GM18520 (cell line): ENCODE data around the gene VASH2.
A peak's percentile ranks its signal among the peaks of the same experiment; 100 is the strongest.
"Not testable (repeated sequence)": the region's sequence is repeated elsewhere in the genome, so short reads cannot be mapped to it uniquely, and the experiment has no call there.

Experiments
- ATAC-seq: cut with Tn5 transposase; IDR thresholded peaks from one replicate; pipeline ENCODE4 v1.9.1; 2021; ENCODE audit not compliant: unreplicated experiment

VASH2 gene

DNA sequence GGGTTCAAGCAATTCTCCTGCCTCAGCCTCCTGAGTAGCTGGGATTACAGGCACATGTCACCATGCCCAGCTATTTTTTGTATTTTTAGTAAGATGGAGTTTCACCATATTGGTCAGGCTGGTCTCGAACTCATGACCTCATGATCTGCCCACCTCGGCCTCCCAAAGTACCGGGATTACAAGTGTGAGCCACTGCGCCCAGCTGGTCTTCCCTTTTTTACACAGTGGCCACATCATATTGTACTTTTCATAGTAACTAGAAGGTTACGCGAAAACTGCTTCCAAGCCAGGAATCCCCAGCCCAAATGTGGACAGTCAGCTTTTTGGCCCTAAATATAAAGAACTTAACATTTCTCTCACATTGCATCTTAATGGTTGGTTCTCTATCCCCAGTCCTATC, 4.2 kb downstream of the VASH2 start:
- no peak for ATAC-seq

- ATAC-seq: no peak
These were observed 4.8 kb downstream of the VASH2 start for GRCh38 chr1:212955098-212955497.

DNA sequence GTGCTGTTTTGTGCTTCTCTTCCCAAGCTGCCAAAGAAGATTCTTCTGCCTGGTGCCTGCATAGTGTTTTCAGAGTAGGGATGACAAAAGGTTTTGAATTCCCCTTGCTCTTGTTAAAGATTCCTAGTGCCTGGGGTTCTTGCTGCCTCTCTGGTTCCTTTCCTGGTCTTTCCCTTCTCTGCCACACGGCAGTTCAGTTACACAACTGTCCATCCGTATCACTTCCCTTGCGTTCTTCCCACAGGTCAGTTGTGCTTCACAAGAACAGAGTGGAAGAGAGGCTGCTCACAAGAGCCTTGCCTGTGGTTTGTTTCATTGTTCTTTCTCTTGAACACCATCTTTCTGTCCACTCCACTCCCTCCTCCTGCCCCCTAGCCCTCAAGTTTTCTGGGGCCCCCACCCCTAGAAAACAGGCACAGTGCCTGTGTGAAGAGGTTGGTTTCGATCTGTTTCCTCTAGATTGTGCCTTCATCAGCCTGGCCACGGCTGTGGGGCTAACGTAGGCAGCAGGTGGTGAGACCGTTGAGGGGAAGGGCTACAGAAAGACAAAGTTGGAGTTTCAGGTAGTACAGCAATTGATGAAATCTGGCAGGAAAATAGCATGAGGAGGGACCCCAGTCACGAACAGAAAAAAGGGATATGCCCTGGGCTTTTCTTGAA, 5.8 kb downstream of the VASH2 start:
- no peak for ATAC-seq

GRCh38 chr1:212957546-212957945, 7.2 kb downstream of the VASH2 start:
- ATAC-seq: no peak

GRCh38 chr1:212958175-212958574, 7.8 kb downstream of the VASH2 start:
- no peak for ATAC-seq

DNA sequence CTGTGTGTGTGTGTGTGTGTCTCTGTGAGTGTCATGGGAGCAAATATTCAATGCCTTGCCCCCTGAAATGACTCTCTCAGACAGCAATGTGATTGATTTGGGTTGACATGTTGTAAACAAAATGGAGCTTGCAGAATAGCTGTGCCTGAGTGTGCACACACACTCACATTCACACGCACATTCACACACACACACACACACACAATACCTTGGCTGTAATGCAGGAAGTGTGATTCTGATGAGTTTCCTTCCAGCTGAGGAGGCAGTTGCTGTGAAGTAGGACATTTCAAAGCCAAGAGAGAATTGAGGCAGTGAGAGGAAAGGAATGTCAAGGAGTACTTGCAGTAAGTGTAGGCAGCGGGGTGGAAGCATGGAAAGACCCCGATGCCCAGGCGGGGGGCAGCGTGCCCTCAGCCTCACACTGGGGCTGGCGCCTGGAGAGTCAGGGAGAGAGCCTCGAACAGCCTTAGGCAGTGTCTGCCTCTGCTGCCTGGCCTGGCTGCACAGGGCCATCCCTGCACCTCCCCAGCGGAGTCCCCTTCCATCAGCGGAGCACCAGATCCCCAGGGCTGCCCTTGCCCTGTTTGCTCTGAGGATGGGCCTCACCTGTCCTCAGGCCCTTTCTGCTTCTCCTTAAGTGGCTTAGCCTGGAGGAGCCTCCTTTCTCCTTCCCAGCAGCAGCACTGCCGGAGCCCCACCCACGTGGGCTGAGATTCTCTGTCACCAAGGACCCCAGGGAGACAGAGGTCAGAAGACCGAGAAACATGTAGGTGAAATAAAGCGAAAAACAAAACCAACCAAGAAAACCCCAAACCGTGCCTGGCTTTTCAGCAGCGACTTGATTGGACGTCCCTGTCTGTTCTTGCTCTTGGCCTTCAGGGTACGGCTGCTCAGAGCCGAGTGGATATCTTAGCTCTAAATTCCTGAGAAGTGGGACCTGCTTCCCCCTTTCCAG, 9.2 kb downstream of the VASH2 start:
- peak; percentile 76 for ATAC-seq

- ATAC-seq: no peak
These were observed 10.6 kb downstream of the VASH2 start for GRCh38 chr1:212960932-212961331.

- no peak for ATAC-seq
These were observed 12.2 kb downstream of the VASH2 start for GRCh38 chr1:212962509-212962908.

DNA sequence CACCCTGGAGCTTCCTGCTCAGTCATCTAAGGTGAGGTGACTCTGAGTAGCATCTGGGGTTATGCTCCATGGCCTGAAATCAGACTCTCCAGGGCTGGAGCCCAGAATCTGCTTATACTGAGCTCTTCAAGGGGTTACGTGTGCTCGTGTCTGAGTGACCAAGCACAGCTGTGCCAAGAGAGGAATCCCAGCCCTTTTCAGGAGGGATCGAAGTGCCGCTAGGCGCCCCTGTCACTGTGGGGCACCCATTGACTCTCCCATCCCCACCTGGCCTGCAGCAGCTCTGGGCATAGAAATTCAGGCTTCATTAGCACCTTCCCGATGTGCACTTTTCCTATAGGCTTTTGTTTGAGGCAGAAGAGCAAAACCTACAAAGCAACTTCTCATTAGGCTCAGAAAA, 13.8 kb downstream of the VASH2 start:
- no peak for ATAC-seq

DNA sequence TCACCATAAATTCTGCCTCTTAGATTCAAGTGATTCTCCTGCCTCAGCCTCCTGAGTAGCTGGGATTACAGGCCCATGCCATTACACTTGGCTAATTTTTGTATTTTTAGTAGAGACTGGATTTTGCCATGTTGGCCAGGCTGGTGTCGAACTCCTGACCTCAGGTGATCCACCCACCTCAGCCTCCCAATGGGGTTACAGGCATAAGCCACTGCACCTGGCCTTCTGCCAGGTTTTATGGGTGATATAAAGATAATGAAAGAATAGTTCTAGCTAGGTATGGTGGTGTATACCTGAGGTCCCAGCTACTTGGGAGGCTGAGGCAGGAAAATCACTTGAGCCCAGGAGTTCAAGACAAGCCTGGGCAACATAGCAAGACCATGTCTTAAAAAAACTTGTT, 14.7 kb downstream of the VASH2 start:
- not testable (repeated sequence) for ATAC-seq

- no peak for ATAC-seq
These were observed 16.3 kb downstream of the VASH2 start for GRCh38 chr1:212966616-212967015.

DNA sequence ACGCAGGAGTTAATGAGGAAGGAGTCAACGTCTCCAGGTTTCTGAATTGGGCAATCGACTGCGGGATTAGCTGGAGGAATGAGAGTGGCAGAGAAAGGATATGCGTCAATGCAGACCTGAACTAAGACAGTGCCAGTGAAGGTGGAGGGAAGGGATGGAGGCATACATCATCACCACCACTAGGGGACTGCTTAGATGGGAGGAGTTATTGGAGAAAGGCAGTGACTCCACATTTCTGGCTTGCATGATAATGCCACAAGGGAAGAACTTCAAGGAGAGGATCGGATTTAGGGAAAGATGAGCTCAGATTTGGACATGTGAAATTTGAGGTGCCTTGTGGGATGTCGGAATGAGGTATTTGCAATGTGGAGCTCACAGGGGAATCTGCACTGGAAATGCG, 17.5 kb downstream of the VASH2 start:
- ATAC-seq: no peak

- ATAC-seq: no peak
These were observed 18.1 kb downstream of the VASH2 start for GRCh38 chr1:212968368-212968863.

DNA sequence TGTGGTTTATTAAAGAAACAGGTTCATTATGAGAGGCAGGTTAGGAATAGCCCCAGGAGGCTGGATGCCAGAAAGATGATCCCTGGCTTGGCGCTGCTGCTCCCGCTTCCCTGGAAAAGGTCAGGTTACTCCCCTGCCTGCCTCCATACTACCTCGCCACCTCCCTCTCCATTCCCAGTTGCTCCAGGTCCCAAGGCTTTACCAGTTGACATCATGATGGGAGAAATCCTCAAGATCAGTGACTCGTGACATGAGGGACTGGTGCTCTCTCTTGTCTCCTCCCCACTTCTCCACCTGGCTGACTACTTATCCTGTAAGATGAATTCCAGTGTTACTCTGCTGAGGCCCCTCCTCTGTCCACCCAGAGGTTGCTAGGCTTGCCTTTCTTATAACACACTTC, 19.7 kb downstream of the VASH2 start:
- ATAC-seq: no peak

DNA sequence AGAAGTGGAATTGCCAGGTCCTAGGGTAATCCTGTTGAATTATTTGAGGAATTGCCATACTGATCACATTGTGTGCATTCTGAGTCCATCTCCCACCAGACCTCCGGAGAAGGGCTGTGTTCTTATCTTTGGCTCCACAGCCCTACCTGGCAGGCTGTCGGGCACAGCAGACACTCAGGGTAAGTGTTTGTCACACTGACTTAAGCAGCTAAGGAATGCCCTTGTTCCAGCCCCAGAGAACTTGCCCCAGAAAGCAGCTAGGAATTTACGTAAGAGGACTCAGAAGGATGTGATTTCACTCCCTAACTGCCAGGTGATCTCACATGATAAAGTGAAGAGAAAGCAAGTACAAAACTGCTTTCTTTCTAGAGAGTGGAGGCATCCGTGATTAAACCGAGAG, 21.0 kb downstream of the VASH2 start:
- ATAC-seq: no peak

GRCh38 chr1:212973426-212973825, 23.1 kb downstream of the VASH2 start:
- ATAC-seq: no peak

DNA sequence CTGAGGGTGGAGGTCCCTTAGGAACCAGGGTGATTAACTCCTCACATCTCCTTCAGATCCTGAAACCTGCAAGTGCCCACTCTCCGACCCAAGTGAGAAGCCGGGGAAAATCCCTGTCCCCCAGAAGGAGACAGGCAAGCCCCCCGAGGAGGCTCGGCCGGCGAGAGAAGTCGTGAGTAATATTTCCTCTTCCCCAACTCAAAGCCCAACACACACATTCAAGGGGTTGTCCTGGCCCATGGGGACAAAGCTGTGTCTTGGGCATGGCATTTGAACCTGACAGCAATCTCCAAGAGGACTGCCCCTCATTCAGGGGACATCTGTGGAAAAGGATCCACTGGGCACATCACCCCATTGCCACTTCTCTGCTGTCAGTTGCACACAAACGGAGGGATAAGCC, 23.6 kb downstream of the VASH2 start:
- ATAC-seq: no peak

DNA sequence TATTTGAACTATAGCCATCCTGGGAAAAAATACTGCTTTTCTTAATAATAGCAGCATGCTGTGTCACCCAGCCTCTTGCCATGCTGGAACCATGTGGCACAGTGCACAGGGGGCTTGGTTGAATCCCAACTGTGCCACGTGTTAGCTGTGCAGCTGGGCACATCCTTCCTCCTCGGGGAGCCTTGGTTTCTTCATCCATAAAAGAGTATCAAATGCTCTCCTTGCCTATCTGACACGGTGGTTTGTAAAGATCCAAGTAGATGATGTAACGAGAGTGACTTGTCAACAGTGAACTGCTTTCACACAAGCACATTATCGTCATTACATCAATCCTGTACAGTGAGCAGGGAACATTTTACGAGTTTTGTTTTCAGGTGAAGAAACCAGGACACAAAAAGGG, 24.4 kb downstream of the VASH2 start:
- no peak for ATAC-seq

DNA sequence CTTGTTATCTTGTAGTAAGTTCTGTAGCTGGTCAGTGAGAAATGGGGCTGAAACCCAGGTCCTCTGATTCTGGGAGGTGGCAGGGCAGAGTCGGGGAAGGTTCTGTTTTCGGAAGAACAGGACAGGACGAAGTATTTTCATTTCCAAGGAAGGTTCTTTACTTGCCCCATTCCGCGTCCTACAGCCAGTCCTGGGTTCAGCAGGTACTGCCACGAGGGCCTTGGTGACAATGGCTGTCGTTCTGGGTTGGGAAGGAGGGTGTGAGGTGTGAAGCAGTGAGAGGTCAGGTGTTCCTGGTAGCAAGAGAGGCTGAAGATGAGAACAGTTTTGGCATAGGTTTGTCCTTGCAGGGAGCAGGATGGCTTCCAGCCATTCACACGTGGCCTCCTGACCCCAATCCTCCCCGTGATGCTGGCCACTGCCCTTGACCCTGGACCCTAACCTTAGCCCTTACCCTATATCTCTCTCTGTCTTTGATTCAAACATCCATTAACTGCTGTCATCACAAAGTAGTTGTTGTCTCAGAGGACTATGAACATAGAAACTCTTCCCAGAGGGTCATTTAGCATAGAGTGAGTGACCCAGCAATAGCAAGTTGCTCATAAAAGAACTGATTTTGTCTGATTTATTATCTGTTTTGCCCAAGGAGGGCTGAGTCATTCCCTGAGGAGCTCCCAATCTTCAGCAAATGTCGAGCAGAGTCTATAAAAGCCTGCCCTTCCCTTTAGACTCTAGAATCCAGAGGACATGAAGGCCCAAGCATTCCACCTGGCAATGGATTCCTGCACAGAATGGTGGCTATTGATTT, 25.0 kb downstream of the VASH2 start:
- no peak for ATAC-seq

DNA sequence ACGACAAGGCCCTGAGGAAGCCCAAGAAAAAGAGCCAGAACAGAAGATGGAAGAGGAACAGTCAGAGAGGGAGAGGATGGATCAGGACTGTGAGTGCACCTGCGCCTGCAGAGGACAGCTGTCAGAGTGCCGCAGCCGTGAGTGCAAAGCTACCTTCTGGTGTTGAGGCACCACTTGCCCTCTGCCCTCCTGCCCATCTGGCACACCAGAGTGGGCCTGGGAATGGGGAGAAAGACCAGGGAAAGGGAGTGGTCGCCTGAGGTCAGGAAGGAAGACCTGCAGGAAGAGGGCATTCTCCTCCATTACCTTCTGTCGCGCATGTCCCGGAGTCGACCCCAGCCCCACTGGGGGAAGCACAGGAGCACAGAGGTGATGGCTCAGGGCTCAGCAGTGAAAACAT, 26.2 kb downstream of the VASH2 start:
- ATAC-seq: no peak
